ENCODE measurements around the gene ZNF488.

Gene ZNF488

DNA sequence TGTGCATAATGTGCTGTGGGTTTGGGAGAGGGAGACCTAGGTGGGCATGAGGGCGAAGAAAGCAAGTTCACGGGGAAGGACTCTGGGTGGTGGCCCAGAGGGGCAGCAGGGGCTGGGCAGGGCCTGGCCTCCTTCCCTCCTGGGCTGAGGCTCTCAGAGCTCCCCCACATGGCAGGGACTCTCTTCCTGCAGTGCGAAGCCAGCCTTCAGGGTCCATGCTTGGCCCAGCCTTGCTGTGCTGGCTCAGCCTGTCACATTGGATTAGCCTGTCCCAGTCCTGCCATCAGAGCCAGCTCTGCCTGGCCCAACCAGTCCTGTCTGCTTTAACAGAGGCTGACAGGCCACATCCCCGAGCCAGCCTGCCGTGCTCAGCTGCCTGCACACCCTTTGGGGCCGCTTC, 20.4 kb upstream of the ZNF488 start:
- DNase-seq (ENCODE audit: low read depth) = no peak
- TF ChIP-seq, protein P1, sequence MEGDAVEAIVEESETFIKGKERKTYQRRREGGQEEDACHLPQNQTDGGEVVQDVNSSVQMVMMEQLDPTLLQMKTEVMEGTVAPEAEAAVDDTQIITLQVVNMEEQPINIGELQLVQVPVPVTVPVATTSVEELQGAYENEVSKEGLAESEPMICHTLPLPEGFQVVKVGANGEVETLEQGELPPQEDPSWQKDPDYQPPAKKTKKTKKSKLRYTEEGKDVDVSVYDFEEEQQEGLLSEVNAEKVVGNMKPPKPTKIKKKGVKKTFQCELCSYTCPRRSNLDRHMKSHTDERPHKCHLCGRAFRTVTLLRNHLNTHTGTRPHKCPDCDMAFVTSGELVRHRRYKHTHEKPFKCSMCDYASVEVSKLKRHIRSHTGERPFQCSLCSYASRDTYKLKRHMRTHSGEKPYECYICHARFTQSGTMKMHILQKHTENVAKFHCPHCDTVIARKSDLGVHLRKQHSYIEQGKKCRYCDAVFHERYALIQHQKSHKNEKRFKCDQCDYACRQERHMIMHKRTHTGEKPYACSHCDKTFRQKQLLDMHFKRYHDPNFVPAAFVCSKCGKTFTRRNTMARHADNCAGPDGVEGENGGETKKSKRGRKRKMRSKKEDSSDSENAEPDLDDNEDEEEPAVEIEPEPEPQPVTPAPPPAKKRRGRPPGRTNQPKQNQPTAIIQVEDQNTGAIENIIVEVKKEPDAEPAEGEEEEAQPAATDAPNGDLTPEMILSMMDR (conservative IDR thresholded peaks at IDR 0.05; ENCODE audit: low read depth, low read length) = no peak
- H3K4me3 ChIP-seq (ENCODE audit: low read depth, low read length) = no peak overlapping the region

DNA sequence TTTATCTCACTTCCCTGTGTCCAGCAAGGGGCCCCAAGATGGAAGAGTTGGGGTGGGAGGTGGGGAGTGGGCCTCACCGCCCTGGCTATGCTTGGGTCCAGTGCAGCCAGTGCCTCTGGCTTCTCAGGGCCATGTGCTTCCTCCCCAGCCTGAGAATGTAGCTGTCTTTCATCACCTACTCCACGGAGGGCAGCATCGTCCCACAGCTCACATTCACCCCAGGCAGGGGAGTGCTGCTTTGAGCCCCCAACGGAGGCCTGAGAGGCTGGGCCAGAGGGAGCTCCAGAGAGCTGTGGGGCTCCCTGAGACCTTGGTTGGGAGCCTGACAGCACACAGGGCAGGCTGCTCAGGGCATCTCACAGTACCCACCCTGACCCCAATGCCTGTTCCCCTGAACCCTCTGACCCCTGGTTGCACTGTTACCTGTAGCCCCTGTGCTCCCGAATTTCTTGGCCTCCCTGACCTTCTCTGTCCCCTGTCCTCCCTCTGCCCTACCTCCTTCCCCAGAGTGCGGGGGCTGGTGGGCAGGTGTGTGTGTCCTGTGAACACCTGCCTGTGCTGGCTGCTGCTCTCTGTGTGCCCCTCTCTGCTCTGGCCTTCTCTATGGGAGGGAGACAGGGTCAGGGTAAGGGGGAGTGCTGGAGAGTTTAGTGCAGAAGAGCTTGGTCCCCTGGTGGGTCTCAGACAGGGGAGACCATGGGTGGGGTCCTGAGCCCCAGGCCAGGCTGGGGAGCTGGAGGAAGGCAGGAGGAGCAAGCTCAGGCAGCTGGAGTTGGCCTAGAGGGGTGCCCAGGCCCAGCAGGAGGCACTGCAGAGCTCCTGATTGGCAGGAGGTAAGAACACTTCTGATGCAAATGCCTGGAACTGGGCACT, 19.6 kb upstream of the ZNF488 start:
- TF ChIP-seq, protein P1 (conservative IDR thresholded peaks at IDR 0.05; ENCODE audit: low read depth, low read length) = peak; percentile 5
- no peak overlapping the region for H3K4me3 ChIP-seq (ENCODE audit: low read depth, low read length)
- peak; percentile 40 for DNase-seq (ENCODE audit: low read depth)

DNA sequence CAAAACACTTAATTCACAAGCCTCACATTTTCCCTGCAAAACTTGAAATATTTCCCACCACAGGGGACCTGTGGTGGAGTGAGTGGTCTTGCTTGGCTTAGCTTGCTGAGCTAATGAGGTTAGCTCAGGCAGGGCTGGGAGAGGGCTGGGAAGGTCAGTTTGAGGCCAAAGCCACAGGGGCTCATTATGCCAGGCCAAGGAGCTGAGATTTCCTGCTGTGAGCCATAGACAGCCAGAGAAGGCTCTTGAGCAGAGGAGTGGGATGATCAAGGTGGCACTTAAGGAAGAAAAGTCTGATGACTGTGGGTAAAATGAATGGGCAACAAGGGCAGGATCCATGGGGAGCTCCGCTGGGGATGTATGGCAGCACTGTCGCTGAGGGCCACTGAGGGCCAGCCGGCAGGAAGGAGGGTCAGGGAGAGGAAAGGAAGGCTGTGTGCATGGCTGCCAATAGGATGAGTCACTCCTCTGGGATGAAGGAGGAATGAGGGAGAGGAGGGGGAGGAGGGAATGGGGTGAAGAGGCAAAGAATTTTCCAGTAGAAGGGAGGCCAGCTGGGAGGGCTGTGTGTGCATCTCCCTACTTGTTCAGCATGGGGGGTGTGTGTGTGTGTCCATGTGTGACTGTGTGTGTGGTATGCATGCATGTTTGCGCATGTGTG, 18.7 kb upstream of the ZNF488 start:
- H3K4me3 ChIP-seq (ENCODE audit: low read depth, low read length) = no peak overlapping the region
- peak; percentile 79 for DNase-seq (ENCODE audit: low read depth)
- TF ChIP-seq, protein P1 (conservative IDR thresholded peaks at IDR 0.05; ENCODE audit: low read depth, low read length) = no peak

DNA sequence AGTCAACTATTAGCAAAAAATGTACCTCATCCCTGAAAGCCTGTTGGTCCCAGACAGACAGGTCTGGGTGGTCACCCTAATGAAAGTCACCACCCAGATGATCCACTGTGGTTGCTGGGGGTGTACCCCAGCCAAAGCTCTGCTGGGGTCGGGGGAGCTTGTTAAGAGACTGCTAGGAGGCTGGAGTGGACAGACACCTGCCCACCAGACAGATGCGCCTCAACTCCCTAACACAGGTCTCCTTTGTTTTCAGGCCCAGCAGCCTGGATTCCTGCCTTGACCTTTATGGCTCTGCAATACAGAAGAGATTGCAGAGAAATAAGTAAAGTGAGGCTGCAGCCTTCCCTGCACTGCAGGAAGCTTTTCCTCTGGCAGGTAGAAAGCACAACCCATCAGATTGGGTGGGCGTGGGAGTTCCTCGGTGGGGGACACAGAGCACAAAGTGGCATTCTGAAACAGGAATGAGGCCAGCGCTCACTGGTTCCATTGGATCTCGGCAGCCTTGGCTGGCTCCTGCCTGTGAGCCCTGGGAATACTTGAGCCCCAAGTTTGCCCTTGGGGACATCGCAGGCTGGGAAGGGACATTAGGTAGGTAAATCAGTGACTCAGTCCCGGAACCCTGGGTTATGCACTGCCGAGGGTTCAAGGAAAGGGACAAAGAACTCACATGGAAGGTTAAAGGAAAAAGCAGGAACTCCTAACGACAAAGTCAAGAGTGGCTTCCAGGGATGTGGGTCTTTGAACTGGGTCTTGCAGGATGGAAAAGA, 18.0 kb upstream of the ZNF488 start:
- DNase-seq (ENCODE audit: low read depth) = no peak
- TF ChIP-seq, protein P1 (conservative IDR thresholded peaks at IDR 0.05; ENCODE audit: low read depth, low read length) = no peak
- H3K4me3 ChIP-seq (ENCODE audit: low read depth, low read length) = no peak overlapping the region

DNA sequence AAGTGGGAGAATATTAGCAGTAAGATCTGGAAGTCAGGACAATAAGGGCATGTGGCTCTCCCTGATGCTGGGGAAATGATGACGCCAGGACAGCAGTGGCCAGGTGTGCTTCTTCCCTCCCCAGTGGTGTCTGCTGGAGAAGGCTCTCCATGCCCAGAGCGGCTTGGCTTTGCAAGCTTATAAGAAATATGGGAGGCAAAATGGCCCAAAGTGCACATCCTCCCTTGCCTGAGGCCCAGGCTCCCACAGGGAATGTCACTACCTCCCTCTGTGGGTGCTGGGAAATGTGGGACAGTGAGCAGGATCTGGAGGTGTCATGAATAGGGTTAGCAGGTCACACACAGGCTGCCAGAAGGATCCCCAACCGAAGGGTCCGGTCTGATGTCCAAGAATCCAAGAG, 17.1 kb upstream of the ZNF488 start:
- H3K4me3 ChIP-seq (ENCODE audit: low read depth, low read length) = no peak overlapping the region
- TF ChIP-seq, protein P1 (conservative IDR thresholded peaks at IDR 0.05; ENCODE audit: low read depth, low read length) = no peak
- no peak for DNase-seq (ENCODE audit: low read depth)

DNA sequence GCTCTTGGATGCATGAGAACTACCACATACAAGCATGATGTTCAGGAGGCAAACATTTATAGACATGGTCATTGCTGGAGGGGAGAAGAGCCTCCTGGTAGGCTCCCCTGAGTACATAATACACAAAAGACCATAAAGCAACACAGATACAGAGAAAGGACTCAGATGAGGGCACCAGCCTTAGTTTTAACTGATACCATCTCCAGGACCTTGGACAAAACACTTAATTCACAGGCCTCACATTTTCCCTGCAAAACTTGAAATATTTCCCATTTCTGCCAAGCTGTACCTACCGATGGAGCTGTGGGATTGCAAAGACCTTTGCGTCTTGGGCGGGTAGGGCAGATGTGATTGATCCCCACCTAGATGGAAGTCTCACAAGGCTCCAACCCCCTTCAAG, 16.7 kb upstream of the ZNF488 start:
- no peak overlapping the region for H3K4me3 ChIP-seq (ENCODE audit: low read depth, low read length)
- no peak for DNase-seq (ENCODE audit: low read depth)
- TF ChIP-seq, protein P1 (conservative IDR thresholded peaks at IDR 0.05; ENCODE audit: low read depth, low read length) = no peak
